ENCODE measurements around the gene VIPAS39. TPM values are rescaled to one million over a fixed set of nuclear protein-coding genes. Genes with fewer than 3 reads are reported as not detected.

The VIPAS39 gene
- total RNA-seq, 1 experiment from 2014 or later, result 16.8 TPM

DNA sequence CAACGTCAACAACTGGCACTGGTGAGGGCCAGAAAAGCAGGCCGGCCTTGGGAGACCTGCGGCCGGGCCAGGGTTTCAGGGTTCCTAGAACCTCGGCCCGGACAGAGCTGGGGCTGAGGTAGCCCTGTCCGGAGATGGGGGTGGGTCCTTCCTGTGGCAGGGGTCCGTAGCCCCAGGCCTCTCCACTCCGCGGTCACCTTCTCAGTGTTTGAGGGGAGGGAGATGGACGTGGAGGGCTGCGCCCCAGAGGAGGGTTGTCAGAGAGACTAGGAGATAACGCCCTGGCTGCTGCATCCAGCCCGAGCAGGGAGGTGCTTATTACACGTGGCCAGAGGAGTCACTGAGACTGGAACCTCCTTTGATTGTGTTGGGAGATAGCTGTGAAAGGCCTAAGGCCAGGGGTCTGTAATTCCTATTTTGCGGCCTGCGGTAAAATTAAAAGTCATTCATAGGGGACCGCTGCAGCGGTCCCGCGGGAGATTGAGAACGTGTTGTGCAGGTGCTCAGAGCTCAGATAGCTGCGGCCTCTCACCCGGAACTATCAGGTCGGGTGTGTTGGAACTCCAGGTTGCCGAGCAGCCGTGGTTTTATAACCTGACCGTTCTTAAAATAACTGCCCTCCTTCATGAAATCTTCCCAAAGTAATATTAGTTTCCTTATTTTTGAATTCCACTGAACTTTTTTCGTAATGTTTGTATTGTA, 999 bp upstream of the VIPAS39 start:
- BruUV-seq (replicated peaks), result no TSS peak
- ChIA-PET RAD21 (ENCODE audit: low non-redundant PET in 1 of 2, low total read pairs in 2 of 2, uncharacterized antibody in 2 of 2, unreplicated experiment in 2 of 2) (interaction anchor here in 1 of 2 experiments (1.5 kb wide), 1 partner anchor 359 kb away, joined by 4 read pairs; no protein-coding TSS in a partner anchor), CTCF (interaction anchor here (0.6 to 2.3 kb wide), 9 partner anchors 11 to 307 kb away, joined by 3 to 13 read pairs (median 4); no protein-coding TSS in a partner anchor), POLR2A (interaction anchor here (1.1 kb wide), 1 partner anchor 137 kb away, joined by 3 read pairs; the partner anchor contains the start of genes GSTZ1 and POMT2)
- peak overlapping the region; percentile 87 to 89 for H3K4me3 ChIP-seq (replicated peaks in 1 of 2; ENCODE audit: low read depth in 1 of 2, low read length in 2 of 2)
- peaks cover 12% of the 10 kb centered on the region; the same call in 1 of the 2 replicates for H4K20me1 ChIP-seq (ENCODE audit: insufficient read depth)
- peaks cover 26 to 34% of the 10 kb centered on the region in 2 experiments for H3K36me3 ChIP-seq (ENCODE audit: control insufficient read depth in 1 of 2, insufficient read depth in 2 of 2, low read length in 2 of 2)
- intact Hi-C loops (cut with micrococcal nuclease), result loop anchor here (2.0 to 10.0 kb wide), 7 partner anchors 81 to 356 kb away; partner anchors contain the start of genes GSTZ1, POMT2, SAMD15 and TMED8
- TF ChIP-seq TCF7L2 (IDR thresholded peaks at IDR 0.05; ENCODE audit: borderline replicate concordance, extremely low read depth, insufficient read depth, insufficient read length) (no peak), ZFX (IDR thresholded peaks at IDR 0.05) (peak; percentile 92), EZH2 (IDR thresholded peaks at IDR 0.05) (no peak)
- TF ChIP-seq, protein P1, sequence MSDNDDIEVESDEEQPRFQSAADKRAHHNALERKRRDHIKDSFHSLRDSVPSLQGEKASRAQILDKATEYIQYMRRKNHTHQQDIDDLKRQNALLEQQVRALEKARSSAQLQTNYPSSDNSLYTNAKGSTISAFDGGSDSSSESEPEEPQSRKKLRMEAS (IDR thresholded peaks at IDR 0.05), result peak; percentile 18
- DNase-seq (ENCODE audit: low read depth, low spot score) (no peak), ATAC-seq (peak; percentile 14)
- peaks cover 60% of the 10 kb centered on the region for H3K79me2 ChIP-seq (ENCODE audit: insufficient read depth, low read length)
- H3K27me3 ChIP-seq (ENCODE audit: insufficient read depth, low read length), result no peaks in the 10 kb centered on the region
- peak overlapping the region; percentile 80 for H3K9ac ChIP-seq (ENCODE audit: low read length)
- peaks cover 6 to 15% of the 10 kb centered on the region in 2 experiments for H3K4me1 ChIP-seq (ENCODE audit: control insufficient read depth in 1 of 2, insufficient read depth in 2 of 2, low read length in 2 of 2)
- no peak overlapping the region for H2AFZ ChIP-seq (ENCODE audit: low read depth, low read length, poor library complexity, severe bottlenecking)
- H3K4me2 ChIP-seq (ENCODE audit: low read length), result peak overlapping the region; percentile 83
- peak overlapping the region; percentile 81 for H3K27ac ChIP-seq (ENCODE audit: low read depth, low read length)
- H3K9me3 ChIP-seq (ENCODE audit: control insufficient read depth in 1 of 2, insufficient read depth in 1 of 2, low read depth in 1 of 2, low read length in 2 of 2), result no peaks in the 10 kb centered on the region
- no peaks in the 10 kb centered on the region for H3K9me2 ChIP-seq (ENCODE audit: insufficient read depth)

DNA sequence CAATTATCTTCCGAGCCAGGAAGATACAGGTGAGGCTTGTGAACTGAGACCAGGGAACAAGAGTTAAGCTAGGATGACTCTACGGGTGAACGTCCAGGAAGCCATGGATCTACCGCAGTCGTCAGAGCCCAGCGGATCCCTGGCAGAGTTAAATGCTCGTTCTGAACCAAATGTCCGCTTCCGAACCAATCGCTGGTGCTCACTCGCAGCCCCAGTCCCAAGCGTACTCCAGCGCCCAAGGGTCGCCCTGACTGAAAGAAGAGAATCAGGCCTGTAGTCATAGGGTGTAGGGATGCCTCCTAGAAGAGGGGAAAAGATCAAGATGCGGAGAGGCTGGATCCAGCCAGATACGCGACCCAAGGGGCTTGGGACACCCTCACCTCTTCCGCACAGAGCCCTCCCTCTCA, 283 bp downstream of the VIPAS39 start:
- Histone ChIP-seq H3K9me2 (ENCODE audit: insufficient read depth) (no peaks in the 10 kb centered on the region), H3K4me1 (ENCODE audit: control insufficient read depth in 1 of 2, insufficient read depth in 2 of 2, low read length in 2 of 2) (peaks cover 6 to 15% of the 10 kb centered on the region in 2 experiments), H3K9ac (ENCODE audit: low read length) (peak overlapping the region; percentile 80), H3K9me3 (ENCODE audit: control insufficient read depth in 1 of 2, insufficient read depth in 1 of 2, low read depth in 1 of 2, low read length in 2 of 2) (no peaks in the 10 kb centered on the region), H3K4me3 (replicated peaks in 1 of 2; ENCODE audit: low read depth in 1 of 2, low read length in 2 of 2) (peak overlapping the region; percentile 87 to 89), H4K20me1 (ENCODE audit: insufficient read depth) (peaks cover 12% of the 10 kb centered on the region; the same call in 1 of the 2 replicates), H3K27ac (ENCODE audit: low read depth, low read length) (peak overlapping the region; percentile 81), H2AFZ (ENCODE audit: low read depth, low read length, poor library complexity, severe bottlenecking) (peak overlapping the region; percentile 6), H3K79me2 (ENCODE audit: insufficient read depth, low read length) (peaks cover 50% of the 10 kb centered on the region), H3K4me2 (ENCODE audit: low read length) (peak overlapping the region; percentile 83), H3K27me3 (ENCODE audit: insufficient read depth, low read length) (no peaks in the 10 kb centered on the region), H3K36me3 (ENCODE audit: control insufficient read depth in 1 of 2, insufficient read depth in 2 of 2, low read length in 2 of 2) (peaks cover 21 to 22% of the 10 kb centered on the region in 2 experiments)
- intact Hi-C loops (cut with micrococcal nuclease), result loop anchor here (5.0 to 10.0 kb wide), 4 partner anchors 80 to 358 kb away; partner anchors contain the start of genes GSTZ1, POMT2, SAMD15 and TMED8
- TSS peak; percentile 70 for BruUV-seq (replicated peaks)
- ChIA-PET CTCF (interaction anchor here (0.6 kb wide), 1 partner anchor 141 kb away, joined by 3 read pairs; no protein-coding TSS in a partner anchor), POLR2A (interaction anchor here (0.9 to 1.1 kb wide), 2 partner anchors 8 to 136 kb away, joined by 3 to 4 read pairs; partner anchors contain the start of genes GSTZ1 and POMT2), RAD21 (ENCODE audit: low non-redundant PET in 1 of 2, low total read pairs in 2 of 2, uncharacterized antibody in 2 of 2, unreplicated experiment in 2 of 2) (no interaction called here)
- TF ChIP-seq SIN3A (IDR thresholded peaks at IDR 0.05; ENCODE audit: low read depth) (peak; percentile 82), POLR2AphosphoS5 (IDR thresholded peaks at IDR 0.05; ENCODE audit: low read depth, low read length) (no peak), CEBPB (IDR thresholded peaks at IDR 0.05; ENCODE audit: low read depth) (no peak), FOSL1 (IDR thresholded peaks at IDR 0.05; ENCODE audit: low read depth) (no peak), POLR2A (IDR thresholded peaks at IDR 0.05; ENCODE audit: borderline replicate concordance, extremely low read depth, insufficient read depth, insufficient read length) (peak; percentile 91)
- DNase-seq (ENCODE audit: low read depth, low spot score) (no peak), ATAC-seq (peak; percentile 26)
